NCI-H510A (cell line): ENCODE results near the gene MAN2C1.
A peak's percentile ranks its signal among the peaks of the same experiment; 100 is the strongest.
"Not testable (repeated sequence)": the region's sequence is repeated elsewhere in the genome, so short reads cannot be mapped to it uniquely, and the experiment has no call there.

Source experiments
- DNase-seq: peaks from one replicate; lab custom pipeline; 2025; lab: John Stamatoyannopoulos, UW

Gene MAN2C1

DNA sequence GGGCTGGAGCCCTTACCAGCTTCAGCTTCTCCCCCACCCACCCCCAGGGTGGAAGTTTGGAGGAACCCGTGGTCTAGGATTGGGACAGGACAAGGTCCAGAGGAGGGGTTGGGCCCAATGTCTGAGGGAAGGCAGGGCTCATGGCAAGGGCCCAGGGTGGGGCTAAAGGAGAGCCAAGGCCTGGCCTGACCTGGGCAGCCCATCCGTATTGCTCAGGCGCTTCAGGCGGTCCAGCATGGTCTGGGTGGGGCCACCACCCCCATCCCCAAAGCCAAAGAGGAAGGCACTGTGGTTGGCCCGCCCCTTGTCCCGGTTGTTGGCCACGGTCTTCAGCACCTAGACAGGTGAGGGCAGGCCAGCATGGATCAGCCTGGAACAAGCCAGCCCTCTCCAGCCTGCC lies 7.6 kb downstream of the MAN2C1 start:
- DNase-seq = no peak

DNA sequence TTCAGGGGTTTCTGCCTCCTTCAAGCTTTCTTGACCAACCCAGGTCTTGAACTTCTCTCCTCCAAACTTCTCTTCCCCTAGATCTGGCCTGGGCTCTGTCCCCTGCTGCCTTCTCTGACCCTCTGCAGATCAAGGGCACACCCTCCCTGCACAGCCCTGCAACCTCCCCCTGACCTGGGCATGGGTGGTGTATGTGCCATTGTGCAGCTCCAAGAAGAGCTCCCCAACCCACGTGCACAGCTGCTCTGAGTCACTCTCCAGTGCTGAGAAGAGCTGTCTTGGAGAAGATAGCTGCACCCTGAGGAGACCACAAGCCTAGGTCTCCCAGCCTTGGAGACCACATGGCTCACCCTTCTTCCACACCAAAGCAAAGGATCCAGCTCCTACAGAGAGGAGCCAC lies 8.0 kb downstream of the MAN2C1 start:
- DNase-seq = no peak

DNA sequence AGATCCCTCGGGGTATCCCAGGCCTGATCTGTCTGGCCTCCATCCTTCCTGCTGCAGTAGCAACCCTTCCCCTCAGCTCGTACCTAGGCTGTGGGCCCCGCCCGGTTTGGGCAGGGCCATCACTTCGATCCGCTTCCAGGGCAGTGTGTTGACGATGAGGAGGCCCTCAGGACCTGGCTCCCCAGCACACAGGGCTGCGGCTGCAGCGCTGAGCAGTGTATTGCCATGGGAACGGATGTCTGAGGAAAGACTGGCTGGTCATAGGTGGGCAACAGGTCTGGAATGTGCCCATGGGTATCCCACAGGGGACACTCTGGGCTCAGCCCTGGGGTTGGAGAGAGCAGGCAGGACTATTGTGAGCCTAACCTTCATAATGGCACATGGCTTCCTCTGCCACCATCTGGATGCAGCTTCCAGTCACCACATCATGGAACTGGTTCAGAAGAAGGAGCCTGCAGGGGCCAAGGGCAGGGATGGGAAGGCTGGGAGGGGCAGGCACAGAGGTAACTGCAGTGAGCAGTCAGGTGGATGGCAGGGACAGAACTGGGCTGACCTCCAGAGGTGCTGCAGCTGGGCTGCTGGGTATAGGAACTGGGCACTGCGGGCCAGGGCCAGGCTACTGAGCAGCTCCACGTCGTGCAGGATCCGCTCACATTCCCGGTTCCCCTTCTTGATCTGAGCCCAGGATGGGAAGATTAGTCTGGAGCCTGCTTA lies 8.7 kb downstream of the MAN2C1 start:
- DNase-seq = no peak

DNA sequence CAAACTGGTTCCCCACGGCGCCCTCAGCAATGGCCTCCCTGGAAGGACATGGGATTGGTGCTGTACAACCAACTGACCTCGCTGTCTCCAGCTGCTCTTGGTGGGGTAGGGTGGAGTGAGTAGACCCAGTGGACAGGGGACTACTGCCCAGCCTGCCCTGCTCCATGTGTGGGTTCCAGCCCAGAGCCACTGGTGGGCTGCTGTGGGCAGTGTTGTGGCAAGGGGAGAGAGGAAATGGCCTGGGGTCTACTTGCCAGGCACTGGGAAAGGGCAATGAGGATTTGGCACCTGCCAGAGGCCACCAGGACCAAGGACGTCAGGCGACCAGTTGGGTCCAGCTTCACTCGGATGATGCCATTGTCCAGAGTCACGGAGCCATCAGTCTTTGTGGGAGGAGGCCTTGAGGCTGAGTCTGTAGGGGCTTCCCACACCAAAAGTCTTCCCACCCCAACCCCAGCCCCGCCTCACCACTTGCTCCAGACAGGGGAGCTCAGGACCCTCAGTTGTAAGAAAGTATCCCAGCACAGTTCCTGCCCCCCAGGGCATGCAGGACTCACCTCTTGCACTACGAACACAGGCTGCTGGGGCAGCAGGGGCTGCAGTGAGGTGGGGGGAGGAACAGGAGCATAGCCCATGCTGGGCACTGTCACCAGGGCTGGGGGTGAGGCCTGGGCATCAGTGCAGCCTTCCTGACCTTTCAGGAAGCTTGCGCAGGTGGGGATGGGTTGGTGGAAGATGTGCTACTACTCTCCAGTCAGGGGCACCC lies 9.5 kb downstream of the MAN2C1 start:
- DNase-seq = no peak

DNA sequence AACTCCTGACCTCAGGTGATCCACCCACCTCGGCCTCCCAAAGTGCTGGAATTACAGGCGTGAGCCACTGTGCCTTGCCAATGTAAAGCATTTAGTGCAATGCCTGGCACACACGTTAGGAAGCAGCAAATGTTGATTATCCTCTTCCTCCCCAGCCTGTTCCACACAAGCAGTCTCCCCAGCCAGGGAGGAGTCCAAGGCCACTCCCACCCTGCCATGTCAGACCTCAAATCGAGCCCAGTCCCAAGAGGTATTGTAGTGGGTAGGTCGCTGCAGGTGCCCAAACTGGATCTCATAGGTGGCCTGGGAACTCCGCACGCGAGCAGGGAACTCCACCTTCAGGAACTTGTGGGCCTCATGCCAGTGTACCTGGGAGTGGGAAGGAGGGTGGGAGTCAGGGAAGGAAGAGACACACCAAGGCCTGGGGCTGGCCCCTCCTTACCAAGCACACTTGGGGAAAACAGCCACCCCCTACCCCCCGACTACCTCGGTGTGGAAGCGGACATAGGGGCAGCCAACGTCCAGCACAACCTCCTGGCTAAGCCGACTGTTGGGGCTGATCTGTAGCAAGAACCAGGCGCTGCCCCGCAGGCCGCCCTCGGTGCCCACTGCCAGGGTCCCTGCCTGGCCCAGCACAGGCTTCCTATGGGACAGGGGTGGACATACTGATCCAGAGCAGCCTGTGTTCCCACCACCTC lies 10.3 kb downstream of the MAN2C1 start:
- DNase-seq = no peak

DNA sequence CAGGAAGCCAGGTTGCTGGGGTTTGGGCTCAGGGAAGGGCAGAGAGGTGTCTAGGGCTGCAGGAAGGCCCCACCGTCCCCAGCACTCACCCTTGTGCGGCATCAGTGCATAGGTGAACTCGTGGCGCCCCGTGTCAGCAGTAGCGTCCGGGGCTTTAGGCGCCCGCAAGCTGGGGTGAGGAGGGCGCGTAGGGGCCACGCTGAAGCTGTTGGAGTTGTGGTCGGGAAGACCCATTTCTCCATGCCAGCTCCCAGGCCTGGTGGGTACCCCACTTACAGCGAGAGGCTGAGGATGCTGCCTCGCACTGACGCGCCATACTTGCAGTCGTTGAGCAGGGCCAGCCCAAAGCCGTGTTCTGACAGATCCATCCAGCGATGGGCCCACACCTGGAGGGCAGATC lies 11.9 kb downstream of the MAN2C1 start:
- DNase-seq = no peak

DNA sequence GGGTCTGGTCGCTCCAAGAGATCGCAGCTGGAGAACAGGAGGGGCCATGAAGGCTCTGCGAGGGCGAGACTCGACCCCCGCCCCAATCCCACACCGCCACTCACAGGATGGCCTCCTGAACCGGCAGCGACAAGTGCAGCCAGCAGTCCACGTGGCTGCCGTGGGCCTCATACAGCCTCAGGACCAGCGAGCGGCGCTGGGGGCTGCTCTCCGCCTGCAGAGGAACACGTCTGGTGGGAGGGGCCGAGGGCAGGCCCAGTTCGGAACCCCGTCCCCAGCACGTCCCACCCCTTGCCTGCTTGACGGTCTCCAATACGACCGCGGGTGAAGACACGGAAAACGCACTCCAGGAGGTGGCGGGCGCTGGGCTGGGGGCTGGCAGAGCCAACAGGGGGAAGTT lies 12.4 kb downstream of the MAN2C1 start:
- DNase-seq = no peak

- DNase-seq = no peak
These were observed 13.0 kb downstream of the MAN2C1 start for GRCh38 chr15:75355369-75355768.

DNA sequence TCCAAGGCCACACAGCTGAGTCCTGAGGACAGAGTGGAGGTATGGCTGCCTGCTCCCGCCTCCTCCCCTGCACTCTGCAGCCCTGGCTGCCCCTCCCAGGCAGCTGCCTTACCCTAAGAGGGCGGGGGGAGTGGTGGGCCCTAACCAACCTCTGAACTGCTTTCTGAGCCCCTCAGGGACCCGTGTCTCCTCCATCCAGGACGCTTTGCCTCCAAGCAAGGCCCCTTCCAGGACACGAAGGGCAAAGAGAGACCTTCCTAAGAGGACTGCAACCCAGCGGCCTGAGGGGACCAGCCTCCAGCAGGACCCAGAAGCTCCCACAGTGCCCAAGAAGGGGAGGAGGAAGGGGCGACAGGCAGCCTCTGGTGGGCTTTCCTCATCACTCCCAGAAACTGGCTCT lies 14.0 kb downstream of the MAN2C1 start:
- no peak for DNase-seq

- DNase-seq = no peak
These were observed 14.8 kb downstream of the MAN2C1 start for GRCh38 chr15:75353604-75354003.

GRCh38 chr15:75352186-75353080 lies 16.0 kb downstream of the MAN2C1 start:
- no peak for DNase-seq

GRCh38 chr15:75350601-75351361 lies 17.6 kb downstream of the MAN2C1 start:
- no peak for DNase-seq

DNA sequence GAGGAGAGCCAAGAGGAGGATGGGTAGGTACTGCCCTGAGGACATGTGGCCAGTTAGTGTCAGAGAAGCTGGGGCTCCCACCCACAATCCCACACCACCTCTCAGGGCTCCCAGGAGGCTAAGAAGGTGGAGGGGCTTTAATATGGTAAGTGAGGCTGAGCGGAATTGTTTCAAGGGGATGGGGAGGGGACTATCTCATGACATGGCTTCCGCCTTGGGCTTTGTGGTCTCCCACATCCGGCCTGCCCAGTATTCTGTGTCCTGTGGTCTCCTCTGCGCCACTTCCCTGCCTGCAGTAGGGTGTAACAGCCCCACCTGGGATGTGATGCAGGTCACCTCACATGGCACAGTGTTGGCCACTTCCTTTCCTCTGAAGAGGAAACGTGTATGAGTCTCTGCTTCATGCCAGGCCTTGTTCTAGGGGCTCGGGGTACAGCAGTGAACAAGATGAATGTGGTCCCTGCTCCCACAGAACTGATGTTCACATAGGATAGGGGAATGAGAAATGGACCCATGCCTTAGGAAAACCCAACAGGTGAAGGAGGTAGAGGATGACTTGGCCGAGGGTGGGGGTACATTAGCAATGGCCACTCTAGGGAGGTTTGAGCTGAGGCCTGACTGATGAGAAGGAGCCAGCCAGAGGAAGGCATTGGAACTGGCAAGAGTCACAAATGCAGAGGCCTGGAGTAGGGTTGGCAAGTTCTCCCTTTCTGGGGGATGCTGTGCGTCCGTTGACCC lies 18.4 kb downstream of the MAN2C1 start:
- DNase-seq = no peak

GRCh38 chr15:75349351-75349669 lies 19.1 kb downstream of the MAN2C1 start:
- not testable (repeated sequence) for DNase-seq

DNA sequence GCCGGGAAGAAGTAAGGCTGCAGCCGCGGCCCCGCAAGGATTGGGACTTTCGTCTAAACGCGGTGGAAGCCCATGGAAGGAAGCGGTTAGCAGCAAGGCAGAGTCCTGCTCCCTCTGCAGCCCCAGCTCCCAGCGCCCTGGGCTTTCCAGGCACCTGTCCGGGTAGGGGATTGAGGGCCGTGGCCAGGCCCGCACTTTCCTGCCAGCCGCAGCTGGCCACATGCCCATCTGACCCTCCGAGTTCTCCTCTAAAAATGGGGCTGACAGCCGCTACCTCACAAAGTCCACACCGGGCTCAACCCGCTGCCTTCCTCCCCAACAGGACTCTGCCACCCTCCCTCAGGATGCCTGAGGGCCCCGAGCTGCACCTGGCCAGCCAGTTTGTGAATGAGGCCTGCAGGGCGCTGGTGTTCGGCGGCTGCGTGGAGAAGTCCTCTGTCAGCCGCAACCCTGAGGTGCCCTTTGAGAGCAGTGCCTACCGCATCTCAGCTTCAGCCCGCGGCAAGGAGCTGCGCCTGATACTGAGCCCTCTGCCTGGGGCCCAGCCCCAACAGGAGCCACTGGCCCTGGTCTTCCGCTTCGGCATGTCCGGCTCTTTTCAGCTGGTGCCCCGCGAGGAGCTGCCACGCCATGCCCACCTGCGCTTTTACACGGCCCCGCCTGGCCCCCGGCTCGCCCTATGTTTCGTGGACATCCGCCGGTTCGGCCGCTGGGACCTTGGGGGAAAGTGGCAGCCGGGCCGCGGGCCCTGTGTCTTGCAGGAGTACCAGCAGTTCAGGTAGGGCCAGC lies 19.7 kb downstream of the MAN2C1 start:
- DNase-seq = peak; percentile 10

GRCh38 chr15:75348034-75348561 lies 20.3 kb downstream of the MAN2C1 start:
- DNase-seq = no peak

- DNase-seq = peak; percentile 24
These were observed 21.0 kb downstream of the MAN2C1 start for GRCh38 chr15:75347222-75348033.

DNA sequence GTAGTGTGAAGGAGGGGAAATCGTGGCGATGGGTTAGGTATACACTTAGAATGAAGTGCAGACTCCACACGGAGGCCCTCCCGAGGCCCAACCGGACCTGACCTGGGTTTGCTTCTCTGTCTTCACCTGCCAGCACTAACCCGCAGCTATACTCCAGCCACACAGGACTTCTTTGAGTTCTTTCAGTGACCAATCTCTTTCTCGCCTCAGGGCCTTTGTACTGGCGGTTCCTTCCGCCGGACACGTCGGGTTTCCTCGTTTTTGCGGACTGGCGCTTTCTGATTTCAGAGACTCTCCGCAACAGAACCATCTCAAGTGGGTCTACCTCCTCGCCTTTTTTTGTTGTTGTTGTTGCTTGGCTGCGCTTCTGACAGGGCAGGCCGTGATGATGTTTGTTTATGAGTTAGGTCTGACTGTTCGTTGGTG lies 21.6 kb downstream of the MAN2C1 start, which contains the start of gene NEIL1:
NEIL1 (plus strand) TSS at position 244 of the 426 bp plus-strand sequence. CDS start 1,867 bp downstream, outside the sequence.
- no peak for DNase-seq
